H9 (cell line): Measurements from ENCODE around the gene POLR2H. TPM values are rescaled to one million over a fixed set of nuclear protein-coding genes. Genes with fewer than 3 reads are reported as not detected.

Experiments
- DNase-seq: peaks from one replicate; pipeline ENCODE4 v3.0.0-alpha.2; 2017
- H2AFZ ChIP-seq: one replicate; pipeline ENCODE4 v1.6.1; 2013; ENCODE audit warnings: mild to moderate bottlenecking, low read length, control low read depth, moderate library complexity
- H2AK5ac ChIP-seq: 2 replicates; pipeline ENCODE4 v1.6.1; 2013; ENCODE audit warnings: low read length, control low read depth, mixed read lengths; ENCODE audit not compliant: insufficient read length
- H2BK120ac ChIP-seq: one replicate; pipeline ENCODE4 v1.6.1; 2013; ENCODE audit warnings: low read depth, mild to moderate bottlenecking, low read length, control low read depth, inconsistent platforms; ENCODE audit not compliant: poor library complexity, severe bottlenecking
- H2BK12ac ChIP-seq: 2 replicates; pipeline ENCODE4 v1.6.1; 2013; ENCODE audit warnings: low read length, control low read depth, mixed read lengths, low read depth; ENCODE audit not compliant: insufficient read length
- H2BK15ac ChIP-seq: 2 replicates; pipeline ENCODE4 v1.6.1; 2013; ENCODE audit warnings: low read depth, low read length, control low read depth
- H2BK20ac ChIP-seq: one replicate; pipeline ENCODE4 v1.6.1; 2013; ENCODE audit warnings: low read depth, mild to moderate bottlenecking, low read length, control low read depth, inconsistent platforms; ENCODE audit not compliant: poor library complexity, severe bottlenecking
- H2BK5ac ChIP-seq: 2 replicates; pipeline ENCODE4 v1.6.1; 2013; ENCODE audit warnings: low read length, control low read depth, mixed read lengths; ENCODE audit not compliant: insufficient read length
- H3K14ac ChIP-seq: 2 replicates; pipeline ENCODE4 v1.6.1; 2013; ENCODE audit warnings: low read length, control low read depth; ENCODE audit not compliant: insufficient read depth
- H3K18ac ChIP-seq: 2 replicates; pipeline ENCODE4 v1.6.1; 2013; ENCODE audit warnings: low read depth, mild to moderate bottlenecking, mixed read lengths, low read length, control low read depth; ENCODE audit not compliant: insufficient read length
- H3K23ac ChIP-seq: 2 replicates; pipeline ENCODE4 v1.6.1; 2013; ENCODE audit warnings: low read length, control low read depth, mixed read lengths, low read depth; ENCODE audit not compliant: insufficient read length
- H3K23me2 ChIP-seq: 2 replicates; pipeline ENCODE4 v1.6.1; 2013; ENCODE audit warnings: low read depth, mild to moderate bottlenecking, mixed read lengths, low read length, control low read depth; ENCODE audit not compliant: insufficient read length, poor library complexity, severe bottlenecking
- H3K27ac ChIP-seq: 2 replicates; pipeline ENCODE4 v1.5.1; 2013; ENCODE audit warnings: low read length, control low read depth, mixed read lengths, low read depth; ENCODE audit not compliant: insufficient read length
- H3K27me3 ChIP-seq: 2 replicates; pipeline ENCODE4 v1.6.1; 2013; ENCODE audit warnings: low read length, control low read depth, inconsistent platforms; ENCODE audit not compliant: insufficient read depth
- H3K4ac ChIP-seq: 2 replicates; pipeline ENCODE4 v1.6.1; 2013; ENCODE audit warnings: low read depth, mild to moderate bottlenecking, control low read depth, inconsistent platforms, low read length, moderate library complexity
- H3K4me1 ChIP-seq: 2 replicates; pipeline ENCODE4 v1.6.1; 2013; ENCODE audit warnings: low read length, control low read depth, inconsistent platforms; ENCODE audit not compliant: insufficient read depth
- H3K4me2 ChIP-seq: 2 replicates; pipeline ENCODE4 v1.6.1; 2013; ENCODE audit warnings: low read length, control low read depth, mixed read lengths; ENCODE audit not compliant: insufficient read length, insufficient read depth
- H3K56ac ChIP-seq: 2 replicates; pipeline ENCODE4 v1.6.1; 2013; ENCODE audit warnings: low read depth, mild to moderate bottlenecking, mixed read lengths, low read length, control low read depth; ENCODE audit not compliant: insufficient read length
- H3K79me1 ChIP-seq: 2 replicates; pipeline ENCODE4 v1.6.1; 2013; ENCODE audit warnings: low read depth, mild to moderate bottlenecking, moderate library complexity, low read length, control low read depth, inconsistent platforms; ENCODE audit not compliant: insufficient read depth, poor library complexity, severe bottlenecking
- H3K79me2 ChIP-seq: 2 replicates; pipeline ENCODE4 v1.6.1; 2013; ENCODE audit warnings: low read length, control low read depth, inconsistent platforms; ENCODE audit not compliant: insufficient read depth
- H3K9ac ChIP-seq: 2 replicates; pipeline ENCODE4 v1.6.1; 2013; ENCODE audit warnings: low read length, control low read depth, mixed read lengths; ENCODE audit not compliant: insufficient read length; ENCODE audit errors: extremely low read depth
- H3K9me3 ChIP-seq: one replicate; pipeline ENCODE4 v1.6.1; 2013; ENCODE audit warnings: low read depth, low read length, inconsistent platforms; ENCODE audit not compliant: control insufficient read depth
- H3T11ph ChIP-seq: one replicate; pipeline ENCODE4 v1.6.1; 2013; ENCODE audit warnings: mild to moderate bottlenecking, low read length, control low read depth, inconsistent platforms
- H4K20me1 ChIP-seq: one replicate; pipeline ENCODE4 v1.6.1; 2013; ENCODE audit not compliant: control insufficient read depth, insufficient read length, insufficient read depth
- H4K5ac ChIP-seq: 2 replicates; pipeline ENCODE4 v1.6.1; 2013; ENCODE audit warnings: low read depth, mild to moderate bottlenecking, mixed read lengths, low read length, control low read depth; ENCODE audit not compliant: insufficient read length
- H4K8ac ChIP-seq: replicated peaks from 2 replicates; pipeline ENCODE4 v1.6.1; 2013; ENCODE audit warnings: low read length, control low read depth, mixed read lengths, low read depth; ENCODE audit not compliant: insufficient read length
- H4K91ac ChIP-seq: 2 replicates; pipeline ENCODE4 v1.6.1; 2013; ENCODE audit warnings: low read depth, mild to moderate bottlenecking, moderate library complexity, mixed read lengths, low read length, control low read depth; ENCODE audit not compliant: insufficient read length
- H3K27ac Mint-ChIP-seq, 3 experiments: 2 replicates in 2 of 3; 3 replicates in 1 of 3; pipeline ENCODE4 v1.8.0; 2020 to 2021; ENCODE audit warnings: mixed read lengths in 3 of 3, mild to moderate bottlenecking in 1 of 3, moderate library complexity in 1 of 3
- H3K27me3 Mint-ChIP-seq: 2 replicates; pipeline ENCODE4 v1.8.0; 2021; ENCODE audit warnings: low read depth, mild to moderate bottlenecking, moderate library complexity, mixed read lengths
- H3K36me3 Mint-ChIP-seq, 3 experiments: 2 replicates in 2 of 3; 3 replicates in 1 of 3; pipeline ENCODE4 v1.8.0; 2020 to 2021; ENCODE audit warnings: low read depth in 3 of 3, mixed read lengths in 3 of 3; ENCODE audit not compliant: insufficient read depth in 1 of 3
- H3K4me1 Mint-ChIP-seq, 2 experiments: 2 replicates each; pipeline ENCODE4 v1.8.0; 2020; ENCODE audit warnings: mixed read lengths in 2 of 2
- H3K4me3 Mint-ChIP-seq, 2 experiments: 2 replicates in 1 of 2; 3 replicates in 1 of 2; pipeline ENCODE4 v1.8.0; 2020 to 2021; ENCODE audit warnings: mild to moderate bottlenecking in 2 of 2, mixed read lengths in 2 of 2, moderate library complexity in 1 of 2
- H3K9me3 Mint-ChIP-seq, 2 experiments: 2 replicates in 1 of 2; 3 replicates in 1 of 2; pipeline ENCODE4 v1.8.0; 2020; ENCODE audit warnings: mild to moderate bottlenecking in 2 of 2, mixed read lengths in 2 of 2, moderate library complexity in 1 of 2
- CTCF ChIP-seq: fragments of 200-600 bp; sonication (generic); conservative IDR thresholded peaks from 3 replicates; pipeline ENCODE4 v1.8.0; 2021; ENCODE audit warnings: antibody characterized with exemption, mild to moderate bottlenecking
- WGBS: extraction: QIAGEN DNeasy Blood & Tissue Kit; methylation state at CpG from one replicate; pipeline ENCODE4 v1.1.7; 2013; ENCODE audit warnings: missing lambda C conversion rate, low lambda C conversion rate, mixed read lengths; ENCODE audit not compliant: insufficient read length; ENCODE audit errors: extremely low coverage; 5-methylcytosine and 5-hydroxymethylcytosine counted together
- total RNA-seq: library from RNA; stranded (reverse); gene quantifications from 2 replicates; pipeline ENCODE4 v1.2.1, GENCODE V29; 2021

The POLR2H gene
- total RNA-seq, 1 experiment from 2014 or later, result 115 TPM

- Mint-ChIP-seq H3K36me3 (peaks cover 92 to 99% (median 98%) of the 10 kb centered on the region in 3 experiments), H3K27me3 (no peaks in the 10 kb centered on the region; the same call in none of the 2 replicates), H3K27ac (peak overlapping the region in 1 of 3 experiments; percentile 84; a peak in 3 of 7 replicates), H3K4me1 (no peaks in the 10 kb centered on the region), H3K4me3 (no peak overlapping the region; a peak in 1 of 5 replicates), H3K9me3 (no peaks in the 10 kb centered on the region)
- Histone ChIP-seq H3K4me1 (no peaks in the 10 kb centered on the region), H2BK5ac (no peak overlapping the region), H3K18ac (no peak overlapping the region), H3K4ac (no peak overlapping the region), H4K5ac (no peak overlapping the region), H3K56ac (no peak overlapping the region), H3K9me3 (no peaks in the 10 kb centered on the region), H2AK5ac (no peak overlapping the region), H2BK20ac (no peak overlapping the region), H2BK120ac (no peak overlapping the region), H4K8ac (no peak overlapping the region), H3K23ac (no peak overlapping the region), H3K79me1 (no peaks in the 10 kb centered on the region), H3K27me3 (no peaks in the 10 kb centered on the region), H3K27ac (no peak overlapping the region), H3T11ph (no peak overlapping the region), H2AFZ (no peak overlapping the region), H3K4me2 (no peak overlapping the region), H3K9ac (no peak overlapping the region), H2BK12ac (no peak overlapping the region), H4K91ac (no peak overlapping the region), H3K14ac (no peak overlapping the region), H3K79me2 (no peaks in the 10 kb centered on the region), H4K20me1 (no peaks in the 10 kb centered on the region), H2BK15ac (no peak overlapping the region), H3K23me2 (no peaks in the 10 kb centered on the region)
- no peak for DNase-seq
- WGBS, result no CpG with 5 or more reads among the region's 13 CpGs
- TF ChIP-seq CTCF, result no peak
Measured at GRCh38 chr3:184325269-184325668, 36.2 kb upstream of the POLR2H start.
